ENCODE results near the gene ANKRA2.
A peak's percentile ranks its signal among the peaks of the same experiment; 100 is the strongest.

Gene ANKRA2

GRCh38 chr5:73522989-73523388, 42.5 kb downstream of the ANKRA2 start:
- Histone ChIP-seq H3K9ac (ENCODE audit: low read length) (no peak overlapping the region), H3K4me1 (ENCODE audit: low read length) (no peaks in the 10 kb centered on the region), H2AFZ (ENCODE audit: low read length) (no peak overlapping the region), H3K9me2 (replicated peaks; ENCODE audit: insufficient read depth, low read length) (no peaks in the 10 kb centered on the region), H3K4me3 (ENCODE audit: low read length) (no peak overlapping the region), H3K4me2 (ENCODE audit: low read depth, low read length) (no peak overlapping the region), H3K27me3 (replicated peaks; ENCODE audit: insufficient read depth, low read length) (no peaks in the 10 kb centered on the region), H3K9me3 (replicated peaks; ENCODE audit: insufficient read depth, low read length) (no peaks in the 10 kb centered on the region), H4K20me1 (ENCODE audit: insufficient read depth, low read length) (no peaks in the 10 kb centered on the region), H3K36me3 (replicated peaks; ENCODE audit: insufficient read depth, low read length) (no peaks in the 10 kb centered on the region), H3K79me2 (ENCODE audit: low read length) (no peaks in the 10 kb centered on the region), H3F3A (ENCODE audit: insufficient read depth, low read length) (no peaks in the 10 kb centered on the region), H3K27ac (ENCODE audit: low read length) (no peak overlapping the region)
- TF ChIP-seq EZH2 (optimal IDR thresholded peaks at IDR 0.05; ENCODE audit: low read depth, low read length) (no peak), CTCF (IDR thresholded peaks at IDR 0.05; ENCODE audit: low read length) (no peak), EZH2phosphoT487 (IDR thresholded peaks at IDR 0.05; ENCODE audit: low read length) (no peak)
- DNase-seq = no peak

GRCh38 chr5:73519531-73520283, 45.7 kb downstream of the ANKRA2 start:
- Histone ChIP-seq H3K4me3 (ENCODE audit: low read length) (no peak overlapping the region), H3K4me2 (ENCODE audit: low read depth, low read length) (no peak overlapping the region), H3K9me2 (replicated peaks; ENCODE audit: insufficient read depth, low read length) (no peaks in the 10 kb centered on the region), H3K27me3 (replicated peaks; ENCODE audit: insufficient read depth, low read length) (no peaks in the 10 kb centered on the region), H2AFZ (ENCODE audit: low read length) (peak overlapping the region; percentile 41; the same call in 1 of the 2 replicates), H3K9ac (ENCODE audit: low read length) (no peak overlapping the region), H3K9me3 (replicated peaks; ENCODE audit: insufficient read depth, low read length) (no peaks in the 10 kb centered on the region), H4K20me1 (ENCODE audit: insufficient read depth, low read length) (no peaks in the 10 kb centered on the region), H3K4me1 (ENCODE audit: low read length) (no peaks in the 10 kb centered on the region), H3K79me2 (ENCODE audit: low read length) (no peaks in the 10 kb centered on the region), H3F3A (ENCODE audit: insufficient read depth, low read length) (no peaks in the 10 kb centered on the region), H3K36me3 (replicated peaks; ENCODE audit: insufficient read depth, low read length) (no peaks in the 10 kb centered on the region), H3K27ac (ENCODE audit: low read length) (no peak overlapping the region)
- no peak for TF ChIP-seq EZH2phosphoT487 (IDR thresholded peaks at IDR 0.05; ENCODE audit: low read length)
- peak; percentile 78 for TF ChIP-seq CTCF (IDR thresholded peaks at IDR 0.05; ENCODE audit: low read length)
- no peak for TF ChIP-seq EZH2 (optimal IDR thresholded peaks at IDR 0.05; ENCODE audit: low read depth, low read length)
- peak; percentile 84 for DNase-seq

GRCh38 chr5:73515232-73515631, 50.2 kb downstream of the ANKRA2 start:
- Histone ChIP-seq H3K36me3 (replicated peaks; ENCODE audit: insufficient read depth, low read length) (no peaks in the 10 kb centered on the region), H3K27me3 (replicated peaks; ENCODE audit: insufficient read depth, low read length) (no peaks in the 10 kb centered on the region), H3K9ac (ENCODE audit: low read length) (no peak overlapping the region), H3K79me2 (ENCODE audit: low read length) (no peaks in the 10 kb centered on the region), H3K4me2 (ENCODE audit: low read depth, low read length) (no peak overlapping the region), H2AFZ (ENCODE audit: low read length) (no peak overlapping the region), H3F3A (ENCODE audit: insufficient read depth, low read length) (no peaks in the 10 kb centered on the region), H3K9me2 (replicated peaks; ENCODE audit: insufficient read depth, low read length) (no peaks in the 10 kb centered on the region), H3K4me3 (ENCODE audit: low read length) (no peak overlapping the region), H3K4me1 (ENCODE audit: low read length) (no peaks in the 10 kb centered on the region), H4K20me1 (ENCODE audit: insufficient read depth, low read length) (no peaks in the 10 kb centered on the region), H3K27ac (ENCODE audit: low read length) (no peak overlapping the region), H3K9me3 (replicated peaks; ENCODE audit: insufficient read depth, low read length) (no peaks in the 10 kb centered on the region)
- TF ChIP-seq EZH2 (optimal IDR thresholded peaks at IDR 0.05; ENCODE audit: low read depth, low read length) (no peak), EZH2phosphoT487 (IDR thresholded peaks at IDR 0.05; ENCODE audit: low read length) (no peak), CTCF (IDR thresholded peaks at IDR 0.05; ENCODE audit: low read length) (no peak)
- no peak for DNase-seq
